Endothelial cell of umbilical vein (primary cell): ENCODE measurements around the gene RAX. TPM values are rescaled to one million over a fixed set of nuclear protein-coding genes. Genes with fewer than 3 reads are reported as not detected.

ENCODE experiments used
- BruUV-seq: library from RNA; stranded (reverse); fragments of 400-500 nt; replicated peaks from 2 replicates; lab custom pipeline; 2021; lab: Mats Ljungman, UMichigan
- CTCF ChIA-PET: fragments of 300-600, 350-600 bp; sonication (Branson Sonifier 250); formaldehyde crosslinking; loops from one replicate; lab custom pipeline; 2021; ENCODE audit warnings: antibody characterized with exemption, inconsistent platforms; lab: Charles Lee
- POLR2A ChIA-PET: fragments of 300-600, 350-600 bp; sonication (Branson Sonifier 250); formaldehyde crosslinking; loops from one replicate; lab custom pipeline; 2021; ENCODE audit warnings: antibody characterized with exemption, inconsistent platforms; lab: Charles Lee
- DNase-seq: peaks from one replicate; pipeline ENCODE4 v3.0.0-alpha.2; 2011; ENCODE audit warnings: low read depth, low spot score
- FAIRE-seq: peaks from 2 replicates; lab custom pipeline; 2011; peaks lifted over from hg19 to GRCh38; lab: Jason Lieb, UNC
- H2AFZ ChIP-seq: 2 replicates; pipeline ENCODE4 v1.6.0; 2012; ENCODE audit warnings: low read depth, low read length, control low read depth, inconsistent platforms
- H3K27ac ChIP-seq: 2 replicates; pipeline ENCODE4 v1.5.1; 2011; ENCODE audit warnings: low read depth, mild to moderate bottlenecking, control low read depth, low read length, moderate library complexity; ENCODE audit not compliant: insufficient read depth
- H3K27me3 ChIP-seq, 2 experiments: 2 replicates each; pipeline versions ENCODE4 v1.6.0 to v1.6.1; 2011; ENCODE audit warnings: low read length in 2 of 2, mixed read lengths in 1 of 2; ENCODE audit not compliant: control insufficient read depth in 2 of 2, insufficient read depth in 2 of 2
- H3K36me3 ChIP-seq, 2 experiments: 2 replicates in 1 of 2; 3 replicates in 1 of 2; pipeline ENCODE4 v1.5.1; 2011; ENCODE audit warnings: low read length in 2 of 2, mild to moderate bottlenecking in 1 of 2, moderate library complexity in 1 of 2; ENCODE audit not compliant: control insufficient read depth in 2 of 2, insufficient read depth in 2 of 2; ENCODE audit errors: extremely low read depth in 1 of 2
- H3K4me1 ChIP-seq: 3 replicates; pipeline ENCODE4 v1.5.1; 2011; ENCODE audit warnings: mild to moderate bottlenecking, low read length; ENCODE audit not compliant: control insufficient read depth, insufficient read depth; ENCODE audit errors: extremely low read depth
- H3K4me2 ChIP-seq: 2 replicates; pipeline ENCODE4 v1.6.1; 2011; ENCODE audit warnings: low read length, control low read depth, mixed read lengths; ENCODE audit not compliant: insufficient read depth
- H3K4me3 ChIP-seq, 3 experiments: fragments of 200-600 bp in 1 of 3; sonication (generic), shearing (Covaris generic) in 1 of 3; replicated peaks in 1 of 3; 2 replicates each; pipeline ENCODE4 v1.5.1; 2011 to 2016; ENCODE audit warnings: control low read depth in 3 of 3, low read length in 3 of 3, mild to moderate bottlenecking in 2 of 3, inconsistent platforms in 1 of 3, low read depth in 1 of 3, moderate library complexity in 1 of 3; ENCODE audit not compliant: insufficient read depth in 1 of 3
- H3K79me2 ChIP-seq: 2 replicates; pipeline ENCODE4 v1.6.0; 2012; ENCODE audit warnings: low read length, inconsistent platforms; ENCODE audit not compliant: control insufficient read depth, insufficient read depth
- H3K9ac ChIP-seq: replicated peaks from 2 replicates; pipeline ENCODE3; 2011; ENCODE audit warnings: low read length, control low read depth; ENCODE audit not compliant: insufficient read depth; ENCODE audit errors: extremely low read depth
- H3K9me1 ChIP-seq: replicated peaks from 3 replicates; pipeline ENCODE4 v1.6.0; 2011; ENCODE audit warnings: mild to moderate bottlenecking, low read length; ENCODE audit not compliant: control insufficient read depth, insufficient read depth; ENCODE audit errors: extremely low read depth
- H3K9me3 ChIP-seq: replicated peaks from 2 replicates; pipeline ENCODE4 v1.5.1; 2012; ENCODE audit warnings: low read length, inconsistent platforms; ENCODE audit not compliant: control insufficient read depth, insufficient read depth
- H4K20me1 ChIP-seq: replicated peaks from 2 replicates; pipeline ENCODE3; 2011; ENCODE audit warnings: mild to moderate bottlenecking, low read length; ENCODE audit not compliant: control insufficient read depth, insufficient read depth; ENCODE audit errors: extremely low read depth
- CTCF ChIP-seq, 2 donors: IDR thresholded peaks; 1 replicate in 1 of 2; 2 replicates in 1 of 2; pipeline ENCODE4 v1.5.1; 2011; ENCODE audit warnings: low read length in 2 of 2, mild to moderate bottlenecking in 2 of 2, moderate library complexity in 2 of 2, control low read depth in 1 of 2, inconsistent platforms in 1 of 2, low read depth in 1 of 2; ENCODE audit not compliant: insufficient read depth in 1 of 2; ENCODE audit errors: extremely low read depth in 1 of 2
- EZH2 ChIP-seq: IDR thresholded peaks from 2 replicates; pipeline ENCODE4 v1.6.1; 2012; ENCODE audit warnings: borderline replicate concordance, low read depth, mild to moderate bottlenecking, moderate library complexity, low read length, inconsistent platforms; ENCODE audit not compliant: severe bottlenecking
- FOS ChIP-seq: IDR thresholded peaks from 2 replicates; pipeline ENCODE4 v1.6.1; 2011; ENCODE audit warnings: mild to moderate bottlenecking, low read length, moderate library complexity, borderline replicate concordance; ENCODE audit not compliant: insufficient read depth
- GATA2 ChIP-seq: IDR thresholded peaks from 2 replicates; pipeline ENCODE4 v1.7.0; 2011; ENCODE audit warnings: low read depth, mild to moderate bottlenecking, moderate library complexity, mixed read lengths, low read length; ENCODE audit not compliant: insufficient read length, insufficient read depth
- JUN ChIP-seq: IDR thresholded peaks from 2 replicates; pipeline ENCODE4 v1.6.1; 2011; ENCODE audit warnings: borderline replicate concordance, low read depth; ENCODE audit not compliant: insufficient read length, insufficient read depth
- MAX ChIP-seq: IDR thresholded peaks from 2 replicates; pipeline ENCODE4 v1.6.1; 2011; ENCODE audit not compliant: insufficient read depth, insufficient read length
- MYC ChIP-seq: IDR thresholded peaks from one replicate; pipeline ENCODE4 v1.6.1; 2011; ENCODE audit warnings: mild to moderate bottlenecking, low read depth, low read length
- POLR2A ChIP-seq: IDR thresholded peaks from 2 replicates; pipeline ENCODE4 v1.6.1; 2012; ENCODE audit warnings: low read depth, mild to moderate bottlenecking, control low read depth, low read length
- POLR2AphosphoS5 ChIP-seq: IDR thresholded peaks from 2 replicates; pipeline ENCODE4 v1.6.1; 2012; ENCODE audit warnings: low read depth, mild to moderate bottlenecking, control low read depth, low read length, moderate library complexity; ENCODE audit not compliant: insufficient read depth
- dilution Hi-C: fragments of 300-500 bp; cut with MboI; formaldehyde crosslinking; loops from one replicate; pipeline ENCODE4 v1.15.0; 2019; ENCODE audit warnings: low sequenced_read_pairs; ENCODE audit not compliant: extremely low pct_ligation_motif_present
- intact Hi-C: fragments of 100-400 bp; cut with micrococcal nuclease; formaldehyde crosslinking; loops from one replicate; pipeline ENCODE4 v1.10.0; 2022
- polyA plus RNA-seq, 4 experiments: library from polyadenylated mRNA; depleted of rRNA in 3 of 4; stranded (reverse) in 3 of 4; unstranded in 1 of 4; fragments of >200 nt; gene quantifications; 2 replicates each; pipeline versions ENCODE4 v1.2.1 to v1.2.3, GENCODE V29; 2011 to 2012; ENCODE audit warnings: missing spikeins in 1 of 4
- total RNA-seq: library from RNA; stranded (reverse); gene quantifications from 2 replicates; pipeline ENCODE4 v1.2.3, GENCODE V29; 2021

The RAX gene
- total and polyA plus RNA-seq, 2 donors (not counting 3 experiments of a cell fraction or from before 2014, with no cell fraction given): not detected

- Histone ChIP-seq H3K79me2 (no peaks in the 10 kb centered on the region), H3K4me3 (no peak overlapping the region), H3K9me3 (no peaks in the 10 kb centered on the region), H3K27ac (no peak overlapping the region), H3K36me3 (no peaks in the 10 kb centered on the region), H2AFZ (no peak overlapping the region), H3K9me1 (no peaks in the 10 kb centered on the region), H4K20me1 (no peaks in the 10 kb centered on the region), H3K4me1 (peaks cover 2% of the 10 kb centered on the region), H3K27me3 (peaks cover 63 to 73% of the 10 kb centered on the region in 2 experiments), H3K9ac (no peak overlapping the region), H3K4me2 (no peak overlapping the region)
- FAIRE-seq (no peak), DNase-seq (no peak)
- ChIA-PET CTCF (interaction anchor here (0.9 to 2.1 kb wide), 4 partner anchors 9 to 32 kb away, joined by 3 to 9 read pairs (median 6); no protein-coding TSS in a partner anchor), POLR2A (no interaction called here)
- no TSS peak for BruUV-seq
- TF ChIP-seq POLR2A: no peak
- TF ChIP-seq EZH2: no peak
- TF ChIP-seq CTCF (IDR thresholded peaks at IDR 0.05; ENCODE audit: extremely low read depth in 1 of 2, insufficient read depth in 1 of 2, low read depth in 1 of 2, low read length in 2 of 2): no peak
- TF ChIP-seq MAX: no peak
- TF ChIP-seq FOS: no peak
- TF ChIP-seq POLR2AphosphoS5: no peak
- TF ChIP-seq JUN: no peak
- TF ChIP-seq GATA2: no peak
- TF ChIP-seq MYC: no peak
- intact Hi-C loops (no loop called here), dilution Hi-C loops (no loop called here)
These were observed 2.8 kb upstream of the RAX start for GRCh38 chr18:59276047-59276446.
